HG03457 (cell line): ENCODE results near the gene ZBBX.
"Not testable (repeated sequence)": the region's sequence is repeated elsewhere in the genome, so short reads cannot be mapped to it uniquely, and the experiment has no call there.

Experiments
- ATAC-seq: cut with Tn5 transposase; IDR thresholded peaks from one replicate; pipeline ENCODE4 v1.9.1; 2021; ENCODE audit warnings: moderate number of reproducible peaks; ENCODE audit not compliant: unreplicated experiment

Gene ZBBX

GRCh38 chr3:167380004-167380689 is at the start of gene ZBBX:
TSS of gene ZBBX (minus strand) at chr3:167380297. CDS start at chr3:167372901, 7,396 bp downstream.
- ATAC-seq, result peak; percentile 100

DNA sequence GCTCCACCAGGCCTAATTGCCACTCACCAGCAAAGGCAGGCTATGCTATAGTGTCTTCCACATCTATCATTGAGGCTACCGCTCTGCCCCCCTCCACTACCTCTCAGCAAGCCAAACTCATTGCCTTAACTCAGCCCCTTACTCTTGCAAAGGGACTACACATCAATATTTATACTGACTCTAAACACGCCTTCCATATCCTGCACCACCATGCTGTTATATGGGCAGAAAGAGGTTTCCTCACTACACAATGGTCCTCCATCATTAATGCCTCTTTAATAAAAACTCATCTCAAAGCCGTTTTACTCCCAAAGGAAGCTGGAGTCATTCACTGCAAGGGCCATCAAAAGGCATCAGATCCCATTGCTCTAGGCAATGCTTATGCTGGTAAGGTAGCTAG is 46.9 kb upstream of the ZBBX start:
- ATAC-seq, result not testable (repeated sequence)

DNA sequence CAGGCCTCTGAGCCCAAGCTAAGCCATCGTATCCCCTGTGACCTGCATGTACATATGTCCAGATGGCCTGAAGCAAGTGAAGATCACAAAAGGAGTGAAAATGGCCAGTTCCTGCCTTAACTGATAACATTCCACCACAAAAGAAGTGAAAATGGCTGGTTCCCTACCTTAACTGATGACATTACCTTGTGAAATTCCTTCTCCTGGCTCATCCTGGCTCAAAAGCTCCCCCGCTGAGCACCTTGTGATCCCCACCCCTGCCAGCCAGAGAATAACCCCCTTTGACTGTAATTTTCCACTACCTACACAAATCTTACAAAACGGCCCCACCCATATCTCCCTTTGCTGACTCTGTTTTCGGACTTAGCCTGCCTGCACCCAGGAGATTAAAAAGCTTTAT is 42.3 kb upstream of the ZBBX start:
- ATAC-seq, result not testable (repeated sequence)

GRCh38 chr3:167409611-167410010 is 29.5 kb upstream of the ZBBX start:
- no peak for ATAC-seq

DNA sequence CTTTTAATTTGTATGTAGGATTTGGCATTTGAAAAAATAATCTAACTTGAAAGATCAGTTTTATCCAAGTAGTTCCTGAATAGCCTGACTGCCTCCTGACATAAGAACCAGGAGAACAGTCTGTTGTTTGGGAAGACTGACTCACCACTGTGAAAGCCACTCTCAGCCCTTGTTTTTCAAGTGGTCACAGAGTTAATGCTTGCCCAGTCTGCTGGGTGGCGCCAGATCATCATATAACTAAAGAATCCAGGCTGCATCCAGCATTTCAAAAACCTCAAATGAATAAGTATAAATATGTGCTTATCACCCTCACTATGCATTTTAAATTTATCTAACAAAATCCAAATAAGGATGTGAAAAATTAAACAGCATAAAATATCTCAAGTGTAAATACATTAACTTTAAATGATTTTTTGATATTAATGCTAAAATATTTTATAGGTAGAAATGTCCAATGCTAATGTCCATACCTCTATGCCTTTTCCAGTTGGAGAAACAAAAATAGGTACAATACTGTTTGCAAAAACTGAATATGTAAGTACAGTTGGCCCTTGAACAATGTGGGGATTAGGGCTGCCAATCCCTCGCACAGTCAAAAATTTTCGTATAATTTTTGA is 26.9 kb upstream of the ZBBX start:
- no peak for ATAC-seq

- no peak for ATAC-seq
Observed at GRCh38 chr3:167397826-167398225, 17.7 kb upstream of the ZBBX start.

DNA sequence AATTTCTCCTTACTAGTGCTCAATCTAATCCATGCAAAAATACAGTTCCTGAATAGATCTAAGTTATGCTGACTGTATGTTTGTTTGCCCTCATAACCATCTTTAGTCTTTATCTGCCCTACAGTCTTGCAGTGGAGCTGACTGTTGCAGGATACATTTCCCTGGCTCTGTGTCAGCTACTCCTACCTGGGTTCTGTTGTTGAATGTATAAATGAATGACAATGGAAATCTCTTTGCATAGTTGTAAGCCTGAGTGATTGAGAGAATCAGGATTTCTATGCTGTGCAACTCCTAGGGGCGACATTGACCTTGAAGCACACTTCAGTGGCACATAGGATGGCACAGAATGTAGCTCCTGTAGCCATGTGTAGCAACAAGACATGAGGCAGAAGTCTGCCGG is 16.0 kb upstream of the ZBBX start:
- no peak for ATAC-seq

GRCh38 chr3:167394003-167394402 is 13.9 kb upstream of the ZBBX start:
- no peak for ATAC-seq

DNA sequence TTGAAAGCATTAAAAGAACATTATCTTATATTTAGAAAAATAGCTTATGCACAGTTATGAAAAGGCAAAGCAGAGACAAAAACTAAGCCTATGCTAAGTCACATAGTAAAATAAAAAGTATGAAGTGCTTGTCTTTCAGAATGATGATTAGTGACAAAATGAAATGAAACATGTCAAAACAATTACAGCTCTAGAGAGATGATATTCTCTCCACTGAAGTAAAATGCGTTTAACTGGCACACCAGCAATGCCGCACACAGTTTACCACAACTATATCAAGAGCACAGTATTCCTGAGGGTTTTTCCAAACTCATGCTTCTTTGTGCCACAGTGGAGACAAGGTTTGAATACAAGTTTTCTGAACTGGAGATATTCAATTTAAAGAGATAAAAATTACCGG is 2.1 kb upstream of the ZBBX start:
- ATAC-seq, result no peak

DNA sequence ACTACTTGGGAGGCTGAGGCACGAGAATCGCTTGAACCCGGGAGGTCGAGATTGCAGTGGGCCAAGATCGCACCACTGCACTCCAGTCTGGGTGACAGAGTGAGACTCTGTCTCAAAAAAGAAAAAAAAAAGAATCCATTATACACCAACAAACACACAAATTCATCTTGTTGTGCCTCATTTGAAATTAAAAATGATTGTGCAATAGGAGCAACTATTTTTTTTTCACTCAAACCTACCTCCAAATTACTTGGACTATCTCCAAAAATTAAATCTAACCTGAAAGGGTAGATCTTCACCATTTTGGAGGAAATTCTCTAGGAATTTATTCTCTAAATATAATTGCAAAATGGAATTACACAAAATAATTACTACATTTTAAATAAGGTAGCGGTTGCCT is 4.6 kb downstream of the ZBBX start:
- ATAC-seq, result no peak

GRCh38 chr3:167372138-167372537 is 8.0 kb downstream of the ZBBX start:
- no peak for ATAC-seq

DNA sequence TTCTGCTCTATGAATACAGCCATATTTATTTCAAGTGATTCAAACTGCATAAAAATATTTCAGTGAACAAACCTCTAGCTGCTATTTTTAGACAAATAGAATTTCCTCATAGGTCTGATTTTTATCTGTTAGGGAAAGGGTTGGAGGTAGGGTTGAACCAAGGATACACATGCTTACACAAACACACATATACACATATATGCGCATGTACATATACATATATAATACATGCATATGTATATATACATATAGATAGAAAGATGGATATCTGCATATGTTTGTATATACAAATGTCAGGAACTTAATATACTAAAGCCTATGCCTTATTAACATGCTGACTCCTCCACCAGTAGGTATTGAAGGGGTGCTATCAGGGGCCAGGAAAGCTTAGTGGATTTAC is 18.1 kb downstream of the ZBBX start:
- no peak for ATAC-seq

- ATAC-seq, result no peak
Observed at GRCh38 chr3:167361306-167361705, 18.8 kb downstream of the ZBBX start.

DNA sequence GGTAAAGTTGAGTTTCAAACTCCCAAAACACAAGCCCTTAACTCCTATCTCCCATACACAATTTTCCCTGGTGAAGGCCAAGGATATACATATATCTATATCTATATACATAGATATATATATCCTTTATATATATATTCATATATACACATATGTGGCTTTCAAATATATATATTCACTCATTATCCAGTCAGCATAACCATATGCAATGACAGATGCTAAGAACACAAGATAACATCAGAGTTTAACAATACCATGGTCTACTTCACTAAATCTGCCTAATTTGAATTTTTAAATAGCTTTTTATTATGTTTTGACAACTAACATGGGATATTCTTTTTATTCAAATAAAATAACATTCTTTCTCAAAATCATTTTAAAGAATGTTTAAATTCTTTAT is 24.7 kb downstream of the ZBBX start:
- ATAC-seq, result no peak

DNA sequence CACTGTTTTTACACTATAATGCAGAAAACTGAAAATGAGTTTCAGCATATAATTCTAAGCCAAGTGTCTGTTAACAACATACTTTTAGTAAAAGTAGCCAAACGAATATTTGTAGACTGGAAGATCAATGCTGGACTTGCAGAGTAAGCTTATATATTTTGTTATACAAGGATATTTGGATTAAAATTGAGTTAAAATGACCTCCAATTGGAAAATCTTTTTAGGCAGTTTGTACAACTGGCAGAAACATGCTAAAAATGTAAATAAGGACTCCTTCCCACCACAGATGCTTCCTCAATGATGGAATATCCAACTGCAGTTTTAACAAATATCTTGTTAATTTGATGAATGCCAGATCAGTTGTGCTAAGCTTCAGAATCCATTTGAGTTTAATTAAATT is 25.3 kb downstream of the ZBBX start:
- no peak for ATAC-seq

- no peak for ATAC-seq
Observed at GRCh38 chr3:167350245-167350862, 29.7 kb downstream of the ZBBX start.

- no peak for ATAC-seq
Observed at GRCh38 chr3:167346171-167346570, 33.9 kb downstream of the ZBBX start.

- no peak for ATAC-seq
Observed at GRCh38 chr3:167330993-167331785, 48.9 kb downstream of the ZBBX start.

- ATAC-seq, result no peak
Observed at GRCh38 chr3:167323572-167323971, 56.5 kb downstream of the ZBBX start.

DNA sequence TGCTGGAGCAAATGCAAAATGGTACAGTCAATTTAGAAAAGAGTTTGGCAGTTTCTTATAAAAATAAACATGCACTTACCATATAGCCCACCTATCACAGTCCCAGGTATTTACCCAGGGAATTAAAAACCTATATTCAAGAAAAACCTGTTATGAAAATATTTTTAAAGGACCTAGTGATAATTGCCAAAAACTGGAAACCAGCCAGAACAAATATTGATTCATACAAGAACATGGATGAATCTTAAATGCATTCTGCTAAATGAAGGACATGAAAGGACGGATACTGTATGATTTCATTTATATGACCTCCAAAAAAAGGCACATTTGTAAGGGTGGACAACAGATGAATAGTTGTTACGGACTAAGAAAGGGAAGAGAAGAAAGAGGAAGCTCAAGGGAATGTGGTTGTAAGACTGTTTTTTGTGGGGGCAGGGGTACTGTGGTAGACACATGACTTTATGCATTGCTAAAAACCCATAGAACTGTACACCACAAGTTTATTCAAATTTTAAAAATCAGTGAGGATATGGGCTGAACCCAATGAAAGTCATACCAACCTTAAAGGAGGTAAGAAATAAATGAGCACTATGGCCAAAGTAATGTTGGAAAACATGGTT is 61.0 kb downstream of the ZBBX start:
- no peak for ATAC-seq

DNA sequence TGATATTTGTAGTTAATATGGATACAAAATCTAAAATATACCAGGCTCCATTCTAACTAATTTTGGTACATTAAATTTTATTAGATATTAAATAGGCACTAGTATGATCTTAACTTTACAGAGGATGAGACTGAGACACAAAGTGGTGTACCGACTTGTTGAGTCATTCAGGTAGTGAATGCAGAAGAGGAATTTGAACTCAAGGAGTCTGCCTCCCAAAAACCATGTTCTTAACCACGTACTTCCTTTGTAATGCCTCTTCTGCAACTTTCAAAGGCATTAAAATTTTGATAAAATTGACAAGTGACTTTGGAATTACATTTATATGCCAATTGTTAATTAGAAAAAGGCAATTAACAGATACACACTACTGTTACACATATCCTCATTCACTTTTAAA is 61.8 kb downstream of the ZBBX start:
- no peak for ATAC-seq
